NCI-H345 (cell line): ENCODE results near the gene LPGAT1.
"Not testable (repeated sequence)": the region's sequence is repeated elsewhere in the genome, so short reads cannot be mapped to it uniquely, and the experiment has no call there.

Experiments used
- DNase-seq: peaks from one replicate; lab custom pipeline; 2025; lab: John Stamatoyannopoulos, UW

The LPGAT1 gene

GRCh38 chr1:211735208-211736170 is 95.1 kb downstream of the LPGAT1 start:
- peak; percentile 25 for DNase-seq

- DNase-seq = peak; percentile 95
Measured at GRCh38 chr1:211734791-211735190, 95.8 kb downstream of the LPGAT1 start.

GRCh38 chr1:211734359-211734758 is 96.2 kb downstream of the LPGAT1 start:
- peak; percentile 92 for DNase-seq

GRCh38 chr1:211732293-211732980 is 98.1 kb downstream of the LPGAT1 start:
- DNase-seq = no peak

- DNase-seq = peak; percentile 14
Measured at GRCh38 chr1:211731456-211732292, 98.9 kb downstream of the LPGAT1 start.

DNA sequence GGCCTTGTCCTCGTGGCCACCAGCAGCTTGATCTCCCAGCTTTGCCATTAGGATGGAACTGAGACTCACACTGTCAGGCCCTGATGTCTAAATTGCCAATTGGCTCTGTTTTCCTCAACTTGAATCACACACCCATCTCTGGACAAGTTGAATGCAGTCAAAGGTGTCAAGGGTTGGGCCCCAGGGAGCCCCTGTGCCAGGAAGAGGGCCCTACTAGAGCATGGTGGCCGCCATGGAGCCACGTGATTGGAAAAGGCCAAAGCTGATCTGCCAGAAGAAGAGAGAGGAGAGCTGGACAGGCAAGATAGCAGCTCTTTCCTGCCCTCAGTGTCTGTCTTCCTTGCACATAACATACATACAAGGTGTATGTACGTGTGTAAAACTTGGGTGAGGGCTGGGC is 100.2 kb downstream of the LPGAT1 start:
- DNase-seq = no peak

- DNase-seq = no peak
Measured at GRCh38 chr1:211729238-211729637, 101.3 kb downstream of the LPGAT1 start.

- no peak for DNase-seq
Measured at GRCh38 chr1:211726467-211726995, 104.0 kb downstream of the LPGAT1 start.

GRCh38 chr1:211724687-211725196 is 105.8 kb downstream of the LPGAT1 start:
- no peak for DNase-seq

DNA sequence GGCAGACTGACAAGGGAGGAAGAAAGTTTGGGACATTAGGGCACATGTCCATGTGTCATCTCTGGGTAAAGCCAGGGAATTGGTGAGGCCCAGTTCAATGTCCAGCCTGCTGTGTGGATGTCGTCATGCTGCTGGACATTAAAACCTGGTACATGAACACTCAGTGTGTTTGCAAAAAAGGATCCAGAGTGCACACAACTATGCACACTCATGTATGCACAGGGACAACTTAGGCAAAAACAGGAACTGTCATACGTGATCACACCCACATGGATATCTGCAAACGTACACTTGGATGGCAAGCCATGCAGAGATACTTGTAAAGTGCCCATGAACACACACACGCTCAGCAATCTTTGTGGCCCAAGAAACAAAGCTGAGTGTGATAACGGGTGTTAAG is 107.3 kb downstream of the LPGAT1 start:
- no peak for DNase-seq

- DNase-seq = no peak
Measured at GRCh38 chr1:211722277-211723175, 108.0 kb downstream of the LPGAT1 start.

DNA sequence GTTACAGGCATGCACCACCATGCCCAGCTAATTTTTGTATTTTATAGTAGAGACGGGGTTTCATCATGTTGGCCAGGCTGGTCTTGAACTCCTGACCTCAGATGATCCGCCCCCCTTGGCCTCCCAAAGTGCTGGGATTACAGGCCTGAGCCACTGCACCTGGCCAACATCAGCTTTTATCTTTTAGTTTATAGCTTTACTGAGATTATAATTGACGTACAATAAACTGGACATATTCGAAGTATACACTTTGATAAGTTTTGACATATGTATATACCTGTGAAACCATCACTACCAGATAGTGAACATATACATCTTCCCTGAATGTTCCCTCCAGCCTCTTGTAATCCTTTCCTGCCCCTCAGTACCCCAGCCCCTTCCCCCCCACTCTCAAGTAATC is 114.0 kb downstream of the LPGAT1 start:
- not testable (repeated sequence) for DNase-seq

GRCh38 chr1:211715971-211716370 is 114.6 kb downstream of the LPGAT1 start:
- no peak for DNase-seq

DNA sequence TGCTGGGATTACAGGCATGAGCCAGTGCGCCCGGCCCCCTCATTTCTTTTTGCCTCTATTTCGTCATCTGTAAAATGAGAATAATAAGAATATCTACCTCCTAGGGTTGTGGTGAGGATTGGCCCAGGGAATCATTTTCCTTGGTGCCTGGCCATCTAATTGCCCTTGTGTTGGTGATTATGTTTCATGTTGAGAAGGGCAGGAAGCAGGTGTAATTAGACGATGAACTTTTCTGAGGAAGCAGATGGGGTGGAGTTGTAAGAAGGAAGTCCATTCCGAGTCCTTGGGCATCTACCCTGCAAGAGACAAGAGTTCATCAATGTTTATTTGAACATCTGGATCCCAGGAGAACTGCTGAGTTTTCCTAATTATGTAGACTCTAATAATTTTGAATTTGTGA is 116.4 kb downstream of the LPGAT1 start:
- DNase-seq = no peak

DNA sequence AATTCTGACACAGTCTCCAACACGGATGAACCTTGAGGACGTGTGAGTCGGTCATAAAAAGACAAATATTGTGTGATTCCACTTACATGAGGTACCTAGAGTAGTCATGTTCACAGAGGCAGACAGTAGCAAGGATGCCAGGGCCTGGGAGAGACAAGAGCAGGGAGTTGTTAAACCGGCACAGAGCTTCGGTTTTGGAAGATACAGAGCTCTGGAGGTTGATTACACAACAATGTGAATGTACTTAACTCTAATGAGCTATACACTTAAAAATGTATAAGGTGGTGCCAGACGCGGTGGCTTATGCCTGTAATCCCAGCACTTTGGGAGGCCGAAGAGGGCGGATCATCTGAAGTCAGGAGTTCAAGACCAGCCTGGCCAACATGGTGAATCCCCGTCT is 117.3 kb downstream of the LPGAT1 start:
- no peak for DNase-seq

DNA sequence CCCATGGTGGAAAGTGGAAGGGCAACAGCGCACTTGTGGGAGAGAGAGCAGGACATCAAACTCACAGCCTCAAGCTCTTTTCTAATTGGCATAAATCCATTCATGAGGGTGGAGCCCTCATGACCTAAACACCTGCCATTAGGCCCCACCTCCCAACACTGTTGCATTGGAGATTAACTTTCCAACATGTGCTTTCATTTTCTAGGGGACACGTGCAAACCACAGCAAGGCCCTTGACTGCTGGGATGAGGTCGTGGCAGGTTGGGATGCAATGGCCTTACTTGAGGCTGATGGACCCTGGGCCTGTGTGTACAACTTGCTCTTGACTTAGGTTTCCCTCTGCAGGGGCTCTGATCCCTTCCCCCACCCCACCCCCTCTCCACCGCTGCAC is 119.3 kb downstream of the LPGAT1 start:
- DNase-seq = no peak

DNA sequence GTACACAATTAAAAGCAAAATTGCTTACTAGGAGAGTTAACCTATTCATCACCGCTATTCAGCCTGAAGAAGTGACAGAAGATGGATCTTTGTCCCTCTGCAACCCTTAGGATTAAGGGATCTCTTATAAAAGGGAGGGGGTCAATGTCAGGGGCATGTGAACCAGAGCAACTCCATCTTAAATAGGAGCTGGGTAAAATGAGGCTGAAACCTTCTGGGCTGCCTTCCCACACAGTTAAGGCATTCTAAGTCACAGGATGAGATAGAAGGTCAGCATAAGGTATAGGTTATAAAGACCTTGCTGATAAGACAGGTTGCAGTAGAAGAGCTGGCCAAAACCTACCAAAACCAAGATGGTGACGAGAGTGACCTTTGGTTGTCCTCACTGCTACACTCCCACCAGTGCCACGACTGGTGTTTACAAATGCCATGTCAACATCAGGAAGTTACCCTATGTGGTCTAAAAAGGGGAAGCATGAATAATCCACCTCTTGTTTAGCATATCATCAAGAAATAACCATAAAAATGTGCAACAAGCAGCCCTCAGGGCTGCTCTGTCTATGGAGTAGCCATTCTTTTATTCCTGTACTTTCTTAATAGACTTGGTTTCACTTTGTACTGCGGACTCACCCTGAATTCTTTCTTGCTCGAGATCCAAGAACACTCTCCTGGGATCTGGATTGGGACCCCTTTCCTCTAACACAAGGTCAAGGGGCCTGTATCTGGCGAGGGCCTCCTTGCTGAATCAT is 119.8 kb downstream of the LPGAT1 start:
- no peak for DNase-seq

- no peak for DNase-seq
Measured at GRCh38 chr1:211708926-211709325, 121.6 kb downstream of the LPGAT1 start.

DNA sequence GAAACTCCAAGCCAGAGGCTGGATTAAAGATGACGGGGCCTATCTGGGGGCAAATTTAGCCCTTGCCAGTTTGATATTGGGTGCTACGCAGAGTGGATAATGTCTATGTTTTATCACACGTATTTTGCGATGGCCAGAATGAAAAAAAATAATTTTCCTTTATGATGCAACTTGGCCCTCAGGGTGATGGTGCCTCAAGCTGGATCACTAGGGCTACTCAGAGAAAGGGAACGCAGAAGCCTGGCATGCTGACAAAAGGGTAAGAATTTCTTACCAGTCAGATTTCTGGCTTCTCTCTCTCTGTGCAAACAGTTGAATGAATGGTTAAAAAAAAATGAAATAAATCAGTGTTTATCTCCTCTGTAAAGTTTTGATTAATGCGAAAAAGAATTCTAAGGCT is 122.6 kb downstream of the LPGAT1 start:
- no peak for DNase-seq

- DNase-seq = no peak
Measured at GRCh38 chr1:211705467-211706091, 125.0 kb downstream of the LPGAT1 start.
